DMS79 (cell line): ENCODE measurements around the gene C2orf92.

Experiments
- DNase-seq: peaks from one replicate; lab custom pipeline; 2025; lab: John Stamatoyannopoulos, UW

Gene C2orf92

DNA sequence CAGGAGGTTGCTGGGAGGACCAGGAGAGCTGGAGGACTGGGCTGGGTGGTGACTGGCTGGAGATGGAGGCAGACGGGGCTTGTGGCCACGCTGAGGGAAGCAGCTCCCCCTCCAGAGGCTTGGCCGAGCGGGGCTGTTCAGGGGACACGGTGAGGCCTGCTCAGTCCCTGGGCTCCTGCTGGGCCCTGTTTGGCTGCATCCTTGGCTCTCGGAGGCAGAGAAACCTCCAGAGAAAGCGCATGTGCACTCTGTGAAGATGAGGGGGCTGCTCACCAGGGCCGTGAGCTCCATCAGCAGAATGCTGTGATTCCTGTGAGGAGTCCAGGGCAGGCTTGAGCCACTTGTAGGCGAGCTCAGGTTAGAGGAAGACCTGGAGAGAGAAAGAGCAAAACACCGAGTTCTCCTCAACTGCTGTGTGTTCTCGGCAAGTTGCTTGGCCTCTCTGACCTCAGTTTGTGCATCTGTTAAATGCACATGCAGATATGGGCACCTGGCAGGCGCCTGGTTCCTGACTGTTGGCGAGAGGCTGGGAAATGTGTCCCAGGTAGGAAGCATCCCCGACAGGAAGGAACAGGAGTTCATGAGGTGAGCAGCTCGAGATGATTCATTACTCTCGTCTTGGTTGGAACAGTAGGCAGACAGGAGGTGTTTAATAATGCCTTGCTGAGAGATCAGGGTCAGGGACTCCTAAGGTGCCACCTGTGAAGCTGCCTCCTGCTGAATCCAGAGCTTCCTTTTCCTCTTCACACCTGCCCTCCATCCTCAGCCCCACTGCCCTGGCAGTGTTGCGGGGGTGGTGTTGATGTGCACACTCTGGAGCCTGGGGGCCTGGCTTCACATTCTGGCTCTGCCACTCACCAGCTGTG lies 44.8 kb downstream of the C2orf92 start:
- DNase-seq, result no peak

DNA sequence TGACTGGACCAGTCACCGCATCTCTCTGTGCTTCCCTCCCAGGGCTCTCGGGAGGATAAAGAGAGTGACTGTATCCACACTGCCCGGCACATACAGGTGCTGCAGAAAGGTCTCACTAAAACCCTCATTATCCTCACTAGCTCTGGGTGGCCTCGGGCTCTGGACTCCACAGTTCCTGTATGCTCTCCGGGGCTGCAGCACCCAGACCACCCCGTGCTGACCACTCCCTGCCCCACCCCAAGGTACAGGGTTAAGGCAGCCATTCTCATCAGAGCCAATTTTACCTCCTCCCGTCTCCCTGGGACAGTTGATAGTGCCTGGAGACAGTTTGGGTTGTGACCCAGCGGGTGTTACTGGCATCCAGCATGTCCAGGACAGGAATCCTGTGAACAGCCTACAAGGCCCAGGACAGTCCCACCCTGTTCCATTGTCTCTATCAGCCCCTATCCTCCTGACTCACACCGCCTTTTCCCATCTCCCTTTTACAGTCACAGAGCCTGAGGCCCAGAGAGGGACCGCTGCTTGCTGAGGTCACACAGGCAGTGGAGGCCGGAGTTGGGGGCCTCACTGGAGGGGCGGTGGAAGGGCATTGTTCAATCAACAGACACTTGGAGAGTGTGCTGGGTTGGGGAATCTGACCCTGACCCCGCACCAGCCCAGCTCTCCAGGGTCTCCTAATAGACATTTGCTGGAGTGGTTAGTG lies 45.6 kb downstream of the C2orf92 start:
- DNase-seq, result no peak

DNA sequence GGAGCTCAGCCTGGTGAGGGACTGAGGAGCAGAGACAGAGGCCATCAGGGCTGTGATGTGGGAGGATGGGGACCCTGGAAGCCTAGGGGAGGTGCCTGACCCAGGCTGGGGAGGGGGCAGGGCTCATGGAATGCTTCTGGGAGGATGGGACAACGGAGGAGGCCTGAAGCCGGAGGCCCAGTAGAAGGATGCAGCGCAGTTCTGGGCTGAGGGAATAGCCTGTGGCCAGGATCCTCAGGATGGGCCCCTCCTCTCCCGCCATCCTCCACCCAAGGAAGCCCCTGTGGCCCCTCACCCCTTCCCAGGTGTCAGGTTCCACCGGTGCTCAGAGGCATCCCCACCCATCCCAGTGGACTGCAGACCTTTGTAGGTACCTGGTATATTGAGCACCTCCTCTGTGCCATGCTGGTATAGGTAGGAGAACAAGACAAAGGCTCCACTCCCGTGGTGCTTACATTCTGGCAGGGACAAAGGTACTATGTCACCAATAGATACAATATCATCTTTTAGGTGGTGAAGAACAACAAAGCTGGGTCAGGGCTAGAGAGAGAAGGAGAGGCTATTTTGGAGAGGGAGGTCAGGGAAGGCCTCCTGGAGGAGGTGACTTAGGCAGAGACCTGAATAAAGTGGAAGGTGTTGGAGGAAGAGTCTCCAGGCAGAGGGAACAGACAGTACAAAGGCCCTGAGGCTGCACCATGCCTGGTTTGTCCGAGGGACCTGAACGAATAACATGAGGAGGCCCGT lies 46.6 kb downstream of the C2orf92 start:
- no peak for DNase-seq

DNA sequence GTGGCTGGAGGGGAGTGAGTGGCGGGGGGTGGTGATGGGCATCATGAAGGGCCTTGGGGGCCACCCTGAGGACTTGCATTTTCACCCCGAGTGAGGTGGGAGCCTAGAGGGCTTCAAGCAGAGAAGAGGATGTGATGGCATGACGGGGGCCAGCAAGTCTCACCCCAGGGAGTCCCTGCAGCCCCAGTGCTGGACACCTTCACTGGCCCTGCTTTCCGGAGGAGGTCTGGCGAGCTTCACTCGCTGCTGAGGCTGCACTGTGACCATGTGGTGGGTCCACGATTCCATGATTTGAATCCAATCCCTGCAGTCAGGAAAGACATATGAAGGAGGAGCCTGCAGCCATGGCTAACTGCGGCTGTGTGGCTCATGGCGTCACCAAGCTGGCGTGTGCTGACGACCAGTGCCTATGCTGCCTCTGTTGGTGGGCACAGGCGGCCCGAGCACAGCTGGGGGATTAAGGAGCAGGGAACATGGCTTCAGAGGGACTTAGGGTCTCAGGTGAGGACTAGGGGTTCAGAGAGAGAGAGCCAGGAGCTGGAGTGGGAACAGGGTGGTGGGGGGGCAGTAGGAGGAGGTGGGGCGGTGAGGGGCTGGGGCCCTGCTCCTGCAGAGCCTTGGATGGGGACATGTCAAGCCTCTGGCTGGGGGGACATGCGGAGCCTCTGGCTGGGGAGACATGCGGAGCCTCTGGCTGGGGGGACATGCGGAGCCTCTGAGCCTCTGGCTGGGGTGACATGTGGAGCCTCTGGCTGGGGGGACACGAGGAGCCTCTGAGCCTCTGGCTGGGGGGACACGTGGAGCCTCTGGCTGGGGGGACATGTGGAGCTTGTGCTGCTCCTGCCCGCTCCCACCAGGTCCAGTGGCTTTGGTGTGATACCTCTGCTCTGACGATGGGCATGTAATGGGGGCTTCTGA lies 47.4 kb downstream of the C2orf92 start:
- DNase-seq, result no peak

DNA sequence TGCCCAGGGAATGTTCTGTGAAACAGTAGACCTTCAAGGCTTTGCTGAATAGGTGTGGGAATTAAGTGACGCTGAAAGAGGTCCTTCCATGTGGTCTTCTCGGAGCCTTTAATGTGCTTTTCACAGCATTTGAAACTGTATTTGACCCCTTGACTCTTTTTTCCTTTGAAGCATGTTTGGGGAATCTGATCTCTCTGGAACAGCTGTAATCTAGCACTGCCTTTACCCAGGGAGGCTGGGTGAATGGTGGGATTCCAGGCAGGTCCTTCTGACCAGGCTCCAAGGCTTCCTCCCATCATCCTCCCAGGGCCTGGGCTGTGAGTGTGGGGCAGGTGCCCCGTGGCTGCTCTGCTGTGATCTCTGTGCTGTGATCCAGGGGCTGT lies 48.1 kb downstream of the C2orf92 start:
- DNase-seq, result no peak

DNA sequence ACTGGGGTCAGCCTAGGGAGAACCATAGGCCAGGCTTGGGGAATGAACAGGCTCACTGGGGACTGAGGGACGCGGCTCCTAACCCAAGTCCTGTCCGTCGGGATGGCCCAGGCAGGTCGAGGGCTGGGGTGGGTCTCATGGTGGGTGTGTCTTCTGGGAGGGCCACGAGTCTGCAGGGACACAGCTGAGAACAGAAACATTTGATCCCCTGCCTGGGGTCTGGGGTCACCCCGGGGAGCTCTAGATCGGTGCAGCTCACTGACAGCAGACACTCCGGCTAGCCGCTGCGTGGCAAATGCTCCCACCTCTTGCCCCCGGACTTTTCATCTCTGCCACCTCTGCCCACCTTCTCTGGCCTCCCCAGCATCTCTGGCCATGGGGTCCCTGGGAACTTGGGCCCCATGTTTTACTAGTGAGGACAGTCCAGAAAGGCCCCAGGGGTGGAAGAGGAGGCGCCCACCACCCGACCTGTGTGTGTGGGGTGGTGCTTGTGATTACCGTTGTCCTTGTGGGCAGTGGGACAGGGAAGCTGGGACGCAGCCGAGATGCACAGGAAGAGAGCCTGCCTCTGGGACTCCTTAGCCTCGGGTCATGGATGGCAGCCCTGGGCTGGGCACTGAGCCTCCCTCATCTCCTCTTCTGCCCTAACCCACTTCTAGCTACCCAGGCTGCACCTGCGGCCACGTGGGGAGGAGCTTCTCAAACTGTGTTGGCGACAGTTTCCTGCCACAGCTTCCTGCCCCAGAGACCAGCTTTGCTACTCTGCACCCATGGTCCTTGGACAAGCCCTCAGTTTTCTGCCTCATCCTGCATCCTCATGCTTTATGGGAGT lies 48.8 kb downstream of the C2orf92 start:
- DNase-seq, result no peak

DNA sequence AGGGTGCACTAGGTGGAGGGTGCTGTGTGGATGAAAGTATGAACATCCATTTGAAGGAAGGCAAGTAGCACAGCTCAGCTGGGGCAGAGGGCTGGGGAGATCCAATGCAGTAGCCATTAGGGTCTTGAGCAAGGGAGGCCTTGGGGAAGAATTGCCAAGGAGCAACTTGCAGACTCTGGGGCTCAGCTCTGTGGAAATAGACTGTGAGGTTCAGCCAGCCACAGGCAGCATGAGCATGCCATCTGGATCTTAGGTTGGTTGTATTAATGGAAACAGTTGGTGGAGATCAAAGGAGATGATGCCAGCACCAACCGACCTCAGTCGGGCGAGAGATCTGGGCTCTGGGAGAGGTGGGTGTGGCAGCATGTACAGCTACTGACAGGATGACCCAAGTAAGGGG lies 49.4 kb downstream of the C2orf92 start:
- DNase-seq, result no peak

DNA sequence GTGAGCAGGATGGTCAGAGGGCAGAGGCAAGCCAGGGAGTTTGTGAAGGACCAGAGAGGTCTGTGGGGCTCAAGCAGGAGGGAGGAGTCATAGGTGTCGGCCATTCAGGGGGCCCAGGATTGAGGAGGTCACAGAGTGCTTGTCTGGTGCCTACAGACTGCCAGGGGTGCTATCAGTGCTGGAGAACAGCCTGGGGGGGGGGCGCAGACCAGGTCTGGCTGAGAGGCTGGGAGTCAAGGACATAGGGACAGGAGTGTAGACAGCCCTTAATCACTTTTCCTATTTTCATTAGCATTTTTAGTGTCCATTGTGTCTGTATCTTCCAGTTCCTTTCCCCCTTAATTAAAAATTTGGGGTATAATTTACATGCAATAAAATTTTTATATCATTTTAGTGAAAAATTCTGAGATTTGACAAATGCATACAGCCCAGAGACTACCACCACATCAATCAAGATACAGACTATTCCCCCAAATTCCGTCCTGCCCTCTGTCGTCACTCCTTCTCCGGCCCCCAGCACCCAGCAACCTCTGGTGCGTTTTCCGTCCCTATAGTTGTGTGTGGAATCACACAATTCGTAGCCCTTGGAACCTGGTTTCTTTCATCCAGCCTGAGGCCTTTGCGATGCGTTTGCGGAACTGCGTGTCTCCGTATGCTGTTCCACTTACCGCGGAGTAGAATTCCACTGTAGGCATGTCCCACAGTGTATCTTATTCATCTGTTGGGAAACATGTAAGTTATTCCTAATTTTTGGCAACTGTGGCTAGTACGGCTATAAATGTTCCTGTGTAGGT lies 50.0 kb downstream of the C2orf92 start:
- DNase-seq, result no peak

DNA sequence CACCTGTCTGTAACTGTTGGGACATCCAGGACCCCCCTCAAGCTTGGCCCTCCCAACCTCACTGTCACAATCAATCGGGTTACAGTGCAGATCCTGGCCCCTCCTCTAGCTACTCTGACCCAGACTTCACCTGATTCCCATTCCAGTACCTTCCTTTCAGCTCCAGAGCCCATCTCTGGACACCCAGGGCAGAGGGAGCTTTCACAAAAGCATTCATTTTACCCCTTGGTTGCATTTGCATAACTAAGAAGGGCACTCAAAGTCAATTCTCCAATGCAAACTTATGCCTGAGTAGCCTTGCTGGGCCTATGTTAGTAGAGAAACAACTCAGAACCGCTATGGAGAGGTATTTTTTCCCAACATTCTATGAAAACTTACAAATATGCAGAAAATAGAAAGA lies 51.2 kb downstream of the C2orf92 start:
- DNase-seq, result no peak

DNA sequence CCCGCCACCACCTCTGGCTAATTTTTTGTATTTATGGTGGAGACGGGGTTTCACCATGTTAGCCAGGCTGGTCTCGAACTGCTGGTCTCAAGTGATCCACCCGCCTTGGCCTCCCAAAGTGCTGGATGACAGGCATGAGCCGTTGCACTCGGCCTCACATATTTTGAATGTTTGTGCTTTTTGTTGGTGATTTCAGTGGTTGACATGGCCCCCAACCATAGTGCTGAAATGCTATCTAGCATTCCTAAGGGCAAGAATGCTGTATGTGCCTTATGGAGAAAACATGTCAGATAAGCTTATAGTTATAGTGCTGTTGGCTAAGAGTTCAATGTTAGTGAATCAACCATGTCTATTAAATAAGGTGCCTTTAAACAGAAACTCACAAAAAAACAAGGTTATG lies 52.7 kb downstream of the C2orf92 start:
- DNase-seq, result no peak

DNA sequence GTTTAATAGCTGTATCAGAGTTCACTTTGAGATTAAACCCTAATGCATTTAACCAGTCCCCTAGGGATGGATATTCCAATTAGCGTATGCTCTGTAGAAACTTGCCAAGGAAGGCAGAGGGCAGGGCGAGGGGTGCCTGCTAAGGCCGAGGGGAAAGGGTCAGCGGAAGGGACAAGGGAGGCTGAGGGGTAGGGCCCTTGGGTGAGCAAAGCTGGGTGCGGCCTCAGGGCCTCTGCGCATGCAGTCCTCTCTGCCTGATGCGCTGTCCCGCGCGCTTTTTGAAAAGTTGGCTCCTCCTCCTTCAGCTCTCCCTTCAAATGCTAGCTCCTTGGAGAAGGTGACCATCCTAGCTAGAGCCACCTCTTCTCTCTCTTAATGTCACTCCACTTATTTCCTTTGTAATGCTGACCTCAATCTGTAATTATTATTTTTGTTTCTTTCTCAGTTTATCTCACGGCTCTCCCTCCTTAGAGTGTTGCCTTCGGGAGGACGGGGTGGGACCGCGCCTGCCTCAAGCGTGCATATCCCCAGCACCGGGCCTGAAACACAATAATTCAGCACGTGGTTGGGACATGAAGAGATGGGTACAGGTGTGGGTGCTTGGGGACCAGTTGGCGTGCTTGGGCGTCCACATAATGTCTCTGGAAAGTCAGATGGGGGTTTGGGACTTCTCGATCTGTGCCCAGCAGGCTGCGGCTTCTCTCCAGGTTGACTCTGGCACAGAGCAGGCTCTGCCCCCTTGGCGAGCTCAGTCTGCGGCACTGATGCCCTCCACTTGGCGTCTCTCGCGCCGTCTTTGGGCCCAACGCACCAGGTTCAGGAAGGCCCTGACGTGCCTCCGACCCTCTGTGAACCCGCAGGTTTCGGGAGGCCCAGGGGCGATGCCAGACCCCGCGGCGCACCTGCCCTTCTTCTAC lies 53.9 kb downstream of the C2orf92 start:
- no peak for DNase-seq

DNA sequence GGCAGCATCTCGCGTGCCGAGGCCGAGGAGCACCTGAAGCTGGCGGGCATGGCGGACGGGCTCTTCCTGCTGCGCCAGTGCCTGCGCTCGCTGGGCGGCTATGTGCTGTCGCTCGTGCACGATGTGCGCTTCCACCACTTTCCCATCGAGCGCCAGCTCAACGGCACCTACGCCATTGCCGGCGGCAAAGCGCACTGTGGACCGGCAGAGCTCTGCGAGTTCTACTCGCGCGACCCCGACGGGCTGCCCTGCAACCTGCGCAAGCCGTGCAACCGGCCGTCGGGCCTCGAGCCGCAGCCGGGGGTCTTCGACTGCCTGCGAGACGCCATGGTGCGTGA lies 54.5 kb downstream of the C2orf92 start:
- DNase-seq, result no peak

DNA sequence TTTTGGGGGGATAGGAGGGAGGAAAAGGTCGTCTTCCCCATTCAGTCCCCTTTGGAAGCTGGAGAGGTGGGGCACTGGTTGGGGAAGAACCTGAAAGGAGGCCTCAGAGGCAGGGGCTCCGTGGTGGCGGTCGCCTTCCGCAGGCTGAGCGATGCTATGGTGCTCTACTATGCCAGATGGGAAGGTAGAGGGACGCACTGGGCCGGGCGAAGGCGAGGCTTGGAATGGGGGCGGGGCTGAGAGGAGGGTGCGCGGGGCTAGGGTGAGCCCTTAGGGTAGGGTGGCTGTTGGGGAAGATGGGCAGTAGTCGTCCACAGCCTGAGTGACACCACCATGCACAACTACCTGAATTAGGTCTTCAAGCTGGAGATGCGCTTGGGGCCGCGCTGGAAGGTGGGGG lies 55.0 kb downstream of the C2orf92 start:
- DNase-seq, result no peak

DNA sequence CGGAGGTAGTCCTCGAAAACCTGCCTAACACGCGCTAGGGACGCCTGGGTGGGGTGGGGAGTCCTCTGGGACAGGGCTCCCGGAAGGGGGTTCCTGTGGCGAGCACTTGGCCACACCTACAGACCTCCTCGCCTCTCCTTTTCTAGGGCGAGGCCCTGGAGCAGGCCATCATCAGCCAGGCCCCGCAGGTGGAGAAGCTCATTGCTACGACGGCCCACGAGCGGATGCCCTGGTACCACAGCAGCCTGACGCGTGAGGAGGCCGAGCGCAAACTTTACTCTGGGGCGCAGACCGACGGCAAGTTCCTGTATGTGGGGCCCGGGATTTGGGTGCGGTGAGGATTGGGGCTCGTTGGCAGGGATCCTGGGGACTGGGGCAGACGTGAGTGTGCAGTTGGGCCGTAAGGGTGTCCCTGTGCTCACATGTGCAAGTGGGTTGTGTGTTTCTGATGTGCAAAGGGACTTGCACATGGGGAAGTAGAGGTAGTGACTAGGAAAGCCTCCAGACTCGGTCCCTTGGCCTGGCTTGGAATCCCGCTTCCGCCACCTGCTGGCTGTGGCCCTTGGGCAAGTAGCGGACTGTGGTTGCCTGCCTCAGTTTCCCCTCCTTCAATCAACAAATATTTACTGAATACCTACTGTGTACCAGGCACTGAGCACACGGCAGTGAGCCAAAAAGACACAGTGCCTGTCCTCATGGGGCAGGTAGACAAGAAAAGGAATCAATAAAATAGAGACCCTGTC lies 55.6 kb downstream of the C2orf92 start:
- no peak for DNase-seq

DNA sequence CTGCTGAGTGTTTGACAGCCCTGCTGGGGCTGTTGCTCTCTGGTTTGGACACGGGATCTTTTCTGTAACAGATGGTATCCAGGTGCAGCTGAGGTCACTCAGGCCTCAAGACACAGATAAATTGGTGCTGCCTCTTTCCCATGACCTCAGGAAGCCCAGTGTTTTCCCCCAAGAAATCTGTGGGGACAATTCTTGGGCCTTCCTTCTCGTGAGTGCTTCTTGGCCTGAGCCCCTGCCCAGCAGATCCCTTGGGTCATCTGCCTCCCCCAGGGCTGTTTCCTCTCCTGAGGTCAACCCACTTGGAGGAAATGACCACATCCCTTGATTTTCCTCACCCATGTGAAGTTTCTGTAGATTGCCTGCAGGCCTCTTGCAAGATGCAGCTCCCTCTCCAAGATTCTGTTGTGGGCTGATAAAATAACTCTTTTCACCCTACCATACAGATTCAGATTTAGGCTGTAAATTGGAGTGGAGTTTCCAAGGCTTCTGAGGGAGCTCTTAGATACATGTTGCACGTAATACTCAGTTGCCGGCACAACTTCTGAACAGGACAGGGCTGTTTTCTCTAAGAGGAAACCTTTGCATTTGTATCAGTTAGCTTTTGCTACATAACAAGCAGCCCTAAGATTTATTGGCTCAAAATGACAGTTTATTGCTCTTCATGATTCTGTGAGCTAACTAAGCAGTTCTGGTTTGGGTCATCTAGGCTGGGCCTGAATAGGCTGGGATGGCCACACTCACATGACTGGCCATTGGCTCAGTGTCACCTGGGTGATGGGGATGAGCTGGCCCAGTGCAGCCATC lies 57.0 kb downstream of the C2orf92 start:
- DNase-seq, result no peak

DNA sequence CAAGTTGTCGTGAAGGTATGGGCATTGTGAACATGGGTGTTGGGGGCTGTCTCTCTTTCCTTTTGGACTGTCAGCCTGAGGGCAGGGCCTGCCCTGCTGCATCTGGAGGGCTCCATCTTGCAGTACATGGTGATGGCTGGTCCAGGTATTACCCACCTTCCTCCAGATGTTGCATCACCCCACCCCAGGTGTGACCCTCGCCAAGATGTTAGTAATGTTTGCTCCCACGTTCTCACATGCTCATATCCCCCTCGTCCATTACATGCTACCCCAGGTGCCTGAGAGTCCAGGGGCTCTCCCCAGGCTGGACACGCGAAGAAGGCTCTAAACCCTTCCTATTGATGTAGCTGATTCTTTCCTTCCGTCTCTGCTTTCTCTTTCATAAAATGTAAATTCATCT lies 57.8 kb downstream of the C2orf92 start:
- no peak for DNase-seq

DNA sequence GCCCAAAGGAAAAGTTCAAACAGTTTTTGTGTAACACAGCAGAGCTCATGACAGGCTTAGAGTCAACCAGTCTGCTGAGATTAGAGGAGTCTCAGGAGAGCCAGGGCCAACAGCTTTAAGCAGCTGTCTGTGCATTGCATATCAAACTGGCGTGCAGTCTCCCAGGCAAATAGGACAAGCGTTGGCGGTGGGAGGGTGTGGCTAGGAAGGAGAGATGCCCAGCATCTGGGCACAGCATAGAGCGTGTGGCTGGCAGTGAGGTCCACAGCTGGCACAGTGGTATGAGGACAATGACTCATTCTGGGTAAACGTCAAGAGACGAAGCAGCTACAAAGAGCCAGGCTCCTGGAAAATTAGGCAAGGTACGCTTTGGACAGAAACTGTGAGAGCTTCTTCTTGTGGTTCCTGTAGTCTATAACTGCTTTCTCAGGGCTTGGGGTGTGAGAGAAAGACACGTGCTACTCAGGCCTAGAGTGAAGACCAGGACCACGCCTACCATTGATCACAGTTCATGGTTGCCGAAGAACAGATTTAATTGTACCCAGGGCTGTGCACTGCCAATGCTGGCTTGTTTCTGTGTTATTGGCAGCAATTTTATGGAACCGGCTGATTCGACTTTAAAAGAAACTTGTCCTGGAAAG lies 58.7 kb downstream of the C2orf92 start:
- no peak for DNase-seq
